ENCODE data around the gene ARHGAP29.

DNA sequence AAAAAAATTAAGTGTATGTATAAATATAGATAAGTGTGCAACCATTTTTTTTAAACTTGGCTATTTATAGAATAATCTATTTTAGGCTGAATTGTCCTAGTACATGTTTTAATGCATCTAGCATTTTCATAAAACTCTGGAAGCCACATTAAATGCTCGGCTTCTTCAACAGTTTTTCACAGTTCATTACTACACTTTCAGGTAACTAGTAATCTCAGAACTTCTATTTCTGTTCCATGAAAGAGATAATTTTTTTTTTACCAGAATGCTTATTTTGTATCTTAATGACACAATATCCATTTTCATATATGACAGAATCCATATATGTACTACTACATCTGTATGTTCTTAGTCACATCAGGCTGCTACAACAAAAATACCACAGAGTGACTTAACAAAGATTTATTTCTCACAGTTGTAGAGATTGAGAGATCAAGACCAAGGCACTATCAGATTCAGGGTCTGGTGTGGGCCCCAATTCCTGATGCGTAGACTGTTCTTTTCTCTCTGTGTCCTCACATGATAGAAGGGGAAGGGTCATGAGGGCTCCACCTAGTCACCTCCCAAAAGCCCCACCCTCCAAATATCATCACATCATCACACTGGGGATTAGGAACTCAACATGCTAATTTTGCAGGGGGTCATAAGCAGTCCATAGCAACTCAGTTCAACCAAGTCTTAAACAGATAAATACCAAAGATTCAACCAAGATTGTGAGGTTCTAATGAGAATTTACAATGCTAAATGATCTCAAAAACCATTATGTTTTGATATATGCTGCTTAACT is 43.1 kb downstream of the ARHGAP29 start:
- TF ChIP-seq EZH2phosphoT487 (IDR thresholded peaks at IDR 0.05; ENCODE audit: insufficient read depth, low read depth) (no peak), EZH2 (IDR thresholded peaks at IDR 0.05; ENCODE audit: insufficient read depth, poor library complexity, severe bottlenecking) (no peak)
